A673 (cell line): ENCODE results near the gene TDRKH.

Source experiments
- EZH2 ChIP-seq: fragments of 200-600 bp; sonication (generic); IDR thresholded peaks from 2 replicates; pipeline ENCODE4 v1.6.1; 2017; ENCODE audit warnings: borderline replicate concordance, low read depth, mild to moderate bottlenecking, mixed read lengths, antibody characterized with exemption, low read length; ENCODE audit not compliant: poor library complexity, severe bottlenecking
- TF ChIP-seq, protein P1 (sequence below): fragments of 300-800, 200-600 bp; sonication (generic); conservative IDR thresholded peaks from 2 replicates; pipeline ENCODE4 v1.5.1; 2017; ENCODE audit warnings: low read depth, mild to moderate bottlenecking, antibody characterized with exemption, low read length, moderate library complexity, mixed read lengths

- TF ChIP-seq, protein P1, sequence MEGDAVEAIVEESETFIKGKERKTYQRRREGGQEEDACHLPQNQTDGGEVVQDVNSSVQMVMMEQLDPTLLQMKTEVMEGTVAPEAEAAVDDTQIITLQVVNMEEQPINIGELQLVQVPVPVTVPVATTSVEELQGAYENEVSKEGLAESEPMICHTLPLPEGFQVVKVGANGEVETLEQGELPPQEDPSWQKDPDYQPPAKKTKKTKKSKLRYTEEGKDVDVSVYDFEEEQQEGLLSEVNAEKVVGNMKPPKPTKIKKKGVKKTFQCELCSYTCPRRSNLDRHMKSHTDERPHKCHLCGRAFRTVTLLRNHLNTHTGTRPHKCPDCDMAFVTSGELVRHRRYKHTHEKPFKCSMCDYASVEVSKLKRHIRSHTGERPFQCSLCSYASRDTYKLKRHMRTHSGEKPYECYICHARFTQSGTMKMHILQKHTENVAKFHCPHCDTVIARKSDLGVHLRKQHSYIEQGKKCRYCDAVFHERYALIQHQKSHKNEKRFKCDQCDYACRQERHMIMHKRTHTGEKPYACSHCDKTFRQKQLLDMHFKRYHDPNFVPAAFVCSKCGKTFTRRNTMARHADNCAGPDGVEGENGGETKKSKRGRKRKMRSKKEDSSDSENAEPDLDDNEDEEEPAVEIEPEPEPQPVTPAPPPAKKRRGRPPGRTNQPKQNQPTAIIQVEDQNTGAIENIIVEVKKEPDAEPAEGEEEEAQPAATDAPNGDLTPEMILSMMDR: no peak
- no peak for TF ChIP-seq EZH2
Measured at GRCh38 chr1:151806170-151806569, 15.9 kb upstream of the TDRKH start.
